Measurements from ENCODE around the gene RNASE8.
A peak's percentile ranks its signal among the peaks of the same experiment; 100 is the strongest.
"Not testable (repeated sequence)": the region's sequence is repeated elsewhere in the genome, so short reads cannot be mapped to it uniquely, and the experiment has no call there.

RNASE8 gene

DNA sequence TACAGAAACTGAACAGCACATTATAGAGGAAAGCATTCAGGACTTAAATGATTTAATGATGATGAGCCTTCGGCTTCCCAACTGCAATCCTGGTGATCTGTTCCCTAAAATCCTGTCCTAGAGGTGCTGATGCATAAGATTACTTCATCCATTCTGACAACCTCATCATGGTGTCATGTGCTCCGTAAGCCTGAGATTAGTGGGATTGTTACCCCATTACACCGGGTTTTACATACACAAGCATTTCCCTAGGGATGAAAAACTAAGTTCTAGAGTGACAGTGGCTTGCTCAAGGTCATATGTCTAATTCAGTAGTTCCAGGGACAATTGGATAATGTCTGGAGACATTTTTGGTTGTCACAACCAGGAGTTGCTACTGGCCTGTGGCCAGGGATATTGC is 20.5 kb upstream of the RNASE8 start:
- TF ChIP-seq CTCF (conservative IDR thresholded peaks at IDR 0.05; ENCODE audit: low read depth, low read length), result no peak
- no peak overlapping the region for H3K4me2 ChIP-seq
- no peak overlapping the region for H3K27ac ChIP-seq
- H4K20me1 ChIP-seq (ENCODE audit: insufficient read depth), result no peaks in the 10 kb centered on the region
- no peak overlapping the region for H3K9ac ChIP-seq
- no peaks in the 10 kb centered on the region for H3K4me1 ChIP-seq (ENCODE audit: low read depth, poor library complexity, severe bottlenecking)
- no peaks in the 10 kb centered on the region for H3K36me3 ChIP-seq (ENCODE audit: insufficient read depth)
- H3K27me3 ChIP-seq (ENCODE audit: insufficient read depth, low read depth), result no peaks in the 10 kb centered on the region
- H3K79me2 ChIP-seq (ENCODE audit: insufficient read depth, low read depth), result no peaks in the 10 kb centered on the region
- no peak overlapping the region for H2AFZ ChIP-seq (ENCODE audit: low read depth)
- no peak overlapping the region for H3K4me3 ChIP-seq (IDR thresholded peaks at IDR 0.05; ENCODE audit: insufficient read depth, low read depth, low read length)

DNA sequence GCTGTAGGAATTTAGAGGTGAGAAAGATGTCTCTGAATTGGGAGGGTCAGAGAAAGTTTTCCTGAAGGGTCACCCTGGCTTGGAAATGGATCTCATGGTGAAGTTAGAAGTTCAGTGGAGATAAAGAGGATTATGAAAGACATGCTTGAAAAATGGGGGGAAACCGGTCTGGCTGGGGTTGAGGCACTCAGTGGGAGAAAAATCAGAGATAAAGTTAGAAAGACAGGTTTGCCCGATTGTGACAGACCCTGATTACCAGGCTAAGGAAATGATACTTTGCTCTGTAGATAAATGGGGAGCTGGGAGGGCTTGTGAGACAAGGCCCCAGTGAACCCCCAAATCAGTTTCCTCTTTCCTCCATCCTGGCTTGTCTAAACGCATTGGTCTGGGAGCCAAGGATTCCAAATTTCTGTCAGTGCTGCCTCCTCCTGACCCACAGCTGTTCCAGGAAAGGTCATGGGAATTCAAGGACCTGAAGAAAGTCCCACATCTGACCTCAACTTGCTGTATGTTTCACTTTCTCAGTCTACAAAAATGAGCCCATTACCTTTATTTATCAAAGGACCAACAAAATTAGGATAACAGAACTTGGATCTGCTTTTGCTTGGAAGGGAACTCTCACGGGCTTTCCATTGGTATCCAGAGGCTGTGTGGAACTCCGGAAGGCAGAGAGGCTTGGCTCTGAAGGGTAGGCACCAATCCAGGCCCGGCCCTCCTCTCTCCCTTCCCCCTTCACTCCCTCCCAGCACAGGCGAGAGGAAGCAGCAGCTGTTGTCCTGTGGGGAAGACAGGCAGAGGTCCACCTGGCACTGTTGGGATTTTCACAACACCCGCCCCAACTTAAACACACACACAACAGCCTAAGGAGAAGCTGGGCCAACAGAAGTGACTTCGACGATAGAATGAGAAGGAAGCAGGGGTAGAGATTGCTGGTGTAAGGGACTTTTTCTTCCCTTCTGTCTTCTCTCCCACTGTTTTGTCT is 18.9 kb upstream of the RNASE8 start:
- H3K4me3 ChIP-seq (IDR thresholded peaks at IDR 0.05; ENCODE audit: insufficient read depth, low read depth, low read length), result no peak overlapping the region
- H2AFZ ChIP-seq (ENCODE audit: low read depth), result no peak overlapping the region
- no peak overlapping the region for H3K9ac ChIP-seq
- no peak for TF ChIP-seq CTCF (conservative IDR thresholded peaks at IDR 0.05; ENCODE audit: low read depth, low read length)
- H3K4me2 ChIP-seq, result no peak overlapping the region
- no peaks in the 10 kb centered on the region for H4K20me1 ChIP-seq (ENCODE audit: insufficient read depth)
- H3K4me1 ChIP-seq (ENCODE audit: low read depth, poor library complexity, severe bottlenecking), result no peaks in the 10 kb centered on the region
- H3K79me2 ChIP-seq (ENCODE audit: insufficient read depth, low read depth), result no peaks in the 10 kb centered on the region
- no peaks in the 10 kb centered on the region for H3K27me3 ChIP-seq (ENCODE audit: insufficient read depth, low read depth)
- H3K27ac ChIP-seq, result no peak overlapping the region
- no peaks in the 10 kb centered on the region for H3K36me3 ChIP-seq (ENCODE audit: insufficient read depth)

- Histone ChIP-seq H3K27me3 (ENCODE audit: insufficient read depth, low read depth) (no peaks in the 10 kb centered on the region), H3K4me2 (no peak overlapping the region), H3K4me1 (ENCODE audit: low read depth, poor library complexity, severe bottlenecking) (no peaks in the 10 kb centered on the region), H3K4me3 (IDR thresholded peaks at IDR 0.05; ENCODE audit: insufficient read depth, low read depth, low read length) (no peak overlapping the region), H2AFZ (ENCODE audit: low read depth) (peak overlapping the region; percentile 29; the same call in 1 of the 2 replicates), H3K36me3 (ENCODE audit: insufficient read depth) (no peaks in the 10 kb centered on the region), H3K79me2 (ENCODE audit: insufficient read depth, low read depth) (no peaks in the 10 kb centered on the region), H3K27ac (no peak overlapping the region), H4K20me1 (ENCODE audit: insufficient read depth) (no peaks in the 10 kb centered on the region), H3K9ac (no peak overlapping the region)
- peak; percentile 52 for TF ChIP-seq CTCF (conservative IDR thresholded peaks at IDR 0.05; ENCODE audit: low read depth, low read length)
These were observed 17.8 kb upstream of the RNASE8 start for GRCh38 chr14:21039585-21040369.

- no peaks in the 10 kb centered on the region for H3K36me3 ChIP-seq (ENCODE audit: insufficient read depth)
- TF ChIP-seq CTCF (conservative IDR thresholded peaks at IDR 0.05; ENCODE audit: low read depth, low read length), result no peak
- H4K20me1 ChIP-seq (ENCODE audit: insufficient read depth), result no peaks in the 10 kb centered on the region
- no peak overlapping the region for H2AFZ ChIP-seq (ENCODE audit: low read depth)
- no peaks in the 10 kb centered on the region for H3K79me2 ChIP-seq (ENCODE audit: insufficient read depth, low read depth)
- H3K4me1 ChIP-seq (ENCODE audit: low read depth, poor library complexity, severe bottlenecking), result no peaks in the 10 kb centered on the region
- H3K27me3 ChIP-seq (ENCODE audit: insufficient read depth, low read depth), result no peaks in the 10 kb centered on the region
- H3K27ac ChIP-seq, result no peak overlapping the region
- no peak overlapping the region for H3K9ac ChIP-seq
- no peak overlapping the region for H3K4me3 ChIP-seq (IDR thresholded peaks at IDR 0.05; ENCODE audit: insufficient read depth, low read depth, low read length)
- no peak overlapping the region for H3K4me2 ChIP-seq
These were observed 17.2 kb upstream of the RNASE8 start for GRCh38 chr14:21040370-21040925.

DNA sequence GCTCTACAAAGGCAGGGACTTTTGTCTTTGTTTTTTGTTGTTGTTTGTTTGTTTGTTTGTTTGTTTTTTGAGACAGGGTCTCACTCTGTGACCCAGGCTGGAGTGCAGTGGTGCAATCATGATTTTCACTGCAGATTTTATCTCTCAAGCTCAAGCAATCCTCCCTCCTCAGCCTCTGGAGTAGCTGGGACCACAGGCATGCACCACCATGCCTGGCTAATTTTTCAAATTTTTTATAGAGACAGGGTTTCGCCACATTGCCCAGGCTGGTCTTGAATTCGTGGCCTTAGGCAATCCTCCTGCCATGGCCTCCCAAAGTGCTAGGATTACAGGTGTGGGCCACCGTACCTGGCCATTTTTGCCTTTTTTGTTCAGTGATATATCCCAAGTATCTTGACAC is 16.7 kb upstream of the RNASE8 start:
- not testable (repeated sequence) for H2AFZ ChIP-seq (ENCODE audit: low read depth); H3K27me3 ChIP-seq (ENCODE audit: insufficient read depth, low read depth); H3K27ac ChIP-seq; H4K20me1 ChIP-seq (ENCODE audit: insufficient read depth); H3K4me2 ChIP-seq; H3K4me1 ChIP-seq (ENCODE audit: low read depth, poor library complexity, severe bottlenecking); H3K9ac ChIP-seq; H3K36me3 ChIP-seq (ENCODE audit: insufficient read depth); H3K79me2 ChIP-seq (ENCODE audit: insufficient read depth, low read depth); H3K4me3 ChIP-seq (IDR thresholded peaks at IDR 0.05; ENCODE audit: insufficient read depth, low read depth, low read length)
